ENCODE measurements around the gene FNDC5.

Gene FNDC5

DNA sequence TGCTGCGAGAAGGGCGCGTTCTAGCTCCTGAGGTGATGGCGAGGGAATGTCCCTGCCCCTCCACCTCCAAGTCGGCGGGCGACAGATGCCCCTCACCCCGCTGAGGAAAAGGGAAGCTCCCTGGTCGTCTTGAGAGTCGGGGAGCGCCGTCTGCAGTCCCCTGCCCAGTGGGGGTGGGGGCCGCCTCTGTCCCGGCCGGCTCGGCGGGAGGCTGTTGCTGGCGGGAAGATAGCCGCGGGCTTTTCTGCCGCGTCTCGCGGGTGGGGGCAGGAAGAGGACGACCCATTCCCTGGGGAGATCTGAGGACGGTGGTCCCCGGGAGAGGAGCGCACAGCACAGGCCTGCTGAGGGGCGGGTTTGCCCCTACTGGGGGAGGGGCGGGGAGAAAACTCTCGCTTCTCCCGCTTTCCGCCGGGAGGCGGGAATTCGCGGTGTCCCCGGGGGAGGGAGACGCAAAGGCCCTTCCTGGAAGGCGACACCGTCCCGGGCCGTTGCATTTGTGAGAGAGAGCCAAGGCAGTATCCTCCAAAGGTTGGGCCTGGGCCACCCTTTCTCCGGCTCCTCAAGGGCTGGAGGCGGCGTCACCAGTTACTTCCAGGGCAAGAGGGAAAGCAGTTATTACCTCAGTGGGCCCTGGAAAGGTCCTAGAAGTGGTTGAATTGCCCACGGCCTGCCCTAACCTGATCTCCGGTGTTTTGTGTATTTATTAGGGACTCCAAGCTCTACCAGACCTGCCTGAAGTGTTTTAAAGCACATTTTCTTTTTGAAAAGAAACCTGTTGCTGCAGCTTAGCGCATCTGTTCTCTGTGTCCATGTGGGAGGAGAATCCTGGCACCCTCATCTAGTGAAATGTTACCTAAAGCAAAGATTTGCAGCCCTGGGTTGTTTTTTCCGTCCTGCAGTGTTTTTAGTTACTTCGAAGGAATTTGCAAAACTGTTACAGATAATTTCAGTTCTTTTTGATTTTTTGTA, 52.6 kb downstream of the FNDC5 start:
- peak overlapping the region; percentile 95 for H3K4me3 ChIP-seq (ENCODE audit: low read depth, low read length)
- TF ChIP-seq, protein P1, sequence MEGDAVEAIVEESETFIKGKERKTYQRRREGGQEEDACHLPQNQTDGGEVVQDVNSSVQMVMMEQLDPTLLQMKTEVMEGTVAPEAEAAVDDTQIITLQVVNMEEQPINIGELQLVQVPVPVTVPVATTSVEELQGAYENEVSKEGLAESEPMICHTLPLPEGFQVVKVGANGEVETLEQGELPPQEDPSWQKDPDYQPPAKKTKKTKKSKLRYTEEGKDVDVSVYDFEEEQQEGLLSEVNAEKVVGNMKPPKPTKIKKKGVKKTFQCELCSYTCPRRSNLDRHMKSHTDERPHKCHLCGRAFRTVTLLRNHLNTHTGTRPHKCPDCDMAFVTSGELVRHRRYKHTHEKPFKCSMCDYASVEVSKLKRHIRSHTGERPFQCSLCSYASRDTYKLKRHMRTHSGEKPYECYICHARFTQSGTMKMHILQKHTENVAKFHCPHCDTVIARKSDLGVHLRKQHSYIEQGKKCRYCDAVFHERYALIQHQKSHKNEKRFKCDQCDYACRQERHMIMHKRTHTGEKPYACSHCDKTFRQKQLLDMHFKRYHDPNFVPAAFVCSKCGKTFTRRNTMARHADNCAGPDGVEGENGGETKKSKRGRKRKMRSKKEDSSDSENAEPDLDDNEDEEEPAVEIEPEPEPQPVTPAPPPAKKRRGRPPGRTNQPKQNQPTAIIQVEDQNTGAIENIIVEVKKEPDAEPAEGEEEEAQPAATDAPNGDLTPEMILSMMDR (IDR thresholded peaks at IDR 0.05; ENCODE audit: insufficient read depth, low read length, missing control alignments): no peak
- ChIA-PET POLR2A (interaction anchor here (1.1 to 1.4 kb wide), 2 partner anchors 42 to 49 kb away, joined by 3 to 4 read pairs; no protein-coding TSS in a partner anchor), CTCF (interaction anchor here (0.6 to 2.0 kb wide), 5 partner anchors 9 to 268 kb away, joined by 3 to 6 read pairs (median 3); no protein-coding TSS in a partner anchor)
- no peak for DNase-seq (ENCODE audit: low read depth, low spot score)

DNA sequence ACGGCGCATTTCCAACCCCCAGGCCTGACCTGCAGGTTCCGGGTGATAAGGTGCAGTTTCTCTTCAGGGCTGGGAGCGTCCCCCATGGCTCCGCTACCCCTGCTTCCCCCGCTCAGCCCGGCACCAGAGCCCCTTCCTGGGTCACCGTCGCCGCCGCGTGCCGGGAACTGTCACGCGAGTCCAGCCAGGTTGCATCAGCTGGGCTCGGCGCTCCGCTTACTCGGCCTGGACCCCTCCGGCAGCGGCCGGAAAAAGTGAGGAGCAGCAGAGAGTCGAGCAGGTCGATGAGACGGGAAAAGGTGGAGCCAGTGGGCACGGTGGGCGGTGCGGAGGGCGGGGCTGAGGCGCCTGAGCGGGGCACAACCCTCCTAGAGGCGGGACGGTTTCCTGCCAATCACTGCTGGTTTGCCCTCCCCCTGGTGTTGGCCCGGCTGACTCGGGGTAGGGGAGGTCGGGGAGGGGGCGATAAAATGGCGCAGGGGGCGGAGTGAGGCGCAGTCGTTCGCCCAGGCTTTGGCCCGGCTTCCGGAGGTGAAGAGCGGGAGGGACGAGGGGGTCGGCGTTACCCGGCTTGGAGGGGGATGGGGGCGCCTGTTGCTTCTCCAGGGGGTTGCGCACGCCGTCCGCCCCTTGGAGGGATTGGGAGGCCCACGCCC, 53.4 kb downstream of the FNDC5 start, which contains the start of the genes S100PBP and YARS1:
Gene S100PBP (plus strand): TSS at position 495 of the 656 bp plus-strand sequence. CDS start 8,447 bp downstream, outside the sequence.
Gene YARS1 (minus strand): TSS at position 200 of the 656 bp plus-strand sequence. CDS start 114 bp downstream, at position 86.
- CTCF ChIA-PET: interaction anchor here (0.6 to 1.2 kb wide), 5 partner anchors 10 to 269 kb away, joined by 3 to 6 read pairs (median 4); no protein-coding TSS in a partner anchor
- TF ChIP-seq, protein P1 (IDR thresholded peaks at IDR 0.05; ENCODE audit: insufficient read depth, low read length, missing control alignments): no peak
- H3K4me3 ChIP-seq (ENCODE audit: low read depth, low read length): peak within 1 kb of the TSS; percentile 95
- peak; percentile 80 for DNase-seq (ENCODE audit: low read depth, low spot score)
- POLR2A ChIA-PET: interaction anchor here (0.8 to 1.4 kb wide), 4 partner anchors 11 to 115 kb away, joined by 3 to 4 read pairs (median 3); no protein-coding TSS in a partner anchor

DNA sequence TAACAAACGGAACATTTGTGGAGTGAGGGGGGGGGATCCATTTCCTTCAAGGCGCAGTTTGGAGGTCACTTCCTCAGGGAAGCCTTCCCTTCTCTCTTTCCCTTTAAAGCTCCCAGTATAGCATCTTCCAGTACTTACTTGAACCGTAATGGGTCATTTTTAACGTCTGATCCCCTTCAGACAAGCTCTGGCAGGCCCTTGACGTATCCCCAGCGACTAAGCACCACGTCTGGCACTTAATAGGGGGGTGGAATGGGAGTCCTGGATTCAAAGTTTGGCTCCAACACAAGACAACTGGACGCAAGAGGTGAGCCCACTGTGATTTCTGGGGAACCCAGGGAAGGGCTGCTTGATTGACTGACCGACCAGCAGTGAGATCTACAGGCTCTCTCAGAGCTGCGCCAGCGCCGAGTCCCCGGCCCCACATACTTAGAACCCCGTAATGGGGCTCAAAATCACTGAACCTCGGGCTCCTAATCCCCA, 54.0 kb downstream of the FNDC5 start:
- ChIA-PET CTCF (interaction anchor here (1.0 to 1.2 kb wide), 2 partner anchors 105 to 270 kb away, joined by 4 to 5 read pairs; no protein-coding TSS in a partner anchor), POLR2A (interaction anchor here (0.8 to 1.4 kb wide), 4 partner anchors 11 to 115 kb away, joined by 3 to 4 read pairs (median 3); no protein-coding TSS in a partner anchor)
- peak overlapping the region; percentile 95 for H3K4me3 ChIP-seq (ENCODE audit: low read depth, low read length)
- TF ChIP-seq, protein P1 (IDR thresholded peaks at IDR 0.05; ENCODE audit: insufficient read depth, low read length, missing control alignments): no peak
- DNase-seq (ENCODE audit: low read depth, low spot score): no peak

DNA sequence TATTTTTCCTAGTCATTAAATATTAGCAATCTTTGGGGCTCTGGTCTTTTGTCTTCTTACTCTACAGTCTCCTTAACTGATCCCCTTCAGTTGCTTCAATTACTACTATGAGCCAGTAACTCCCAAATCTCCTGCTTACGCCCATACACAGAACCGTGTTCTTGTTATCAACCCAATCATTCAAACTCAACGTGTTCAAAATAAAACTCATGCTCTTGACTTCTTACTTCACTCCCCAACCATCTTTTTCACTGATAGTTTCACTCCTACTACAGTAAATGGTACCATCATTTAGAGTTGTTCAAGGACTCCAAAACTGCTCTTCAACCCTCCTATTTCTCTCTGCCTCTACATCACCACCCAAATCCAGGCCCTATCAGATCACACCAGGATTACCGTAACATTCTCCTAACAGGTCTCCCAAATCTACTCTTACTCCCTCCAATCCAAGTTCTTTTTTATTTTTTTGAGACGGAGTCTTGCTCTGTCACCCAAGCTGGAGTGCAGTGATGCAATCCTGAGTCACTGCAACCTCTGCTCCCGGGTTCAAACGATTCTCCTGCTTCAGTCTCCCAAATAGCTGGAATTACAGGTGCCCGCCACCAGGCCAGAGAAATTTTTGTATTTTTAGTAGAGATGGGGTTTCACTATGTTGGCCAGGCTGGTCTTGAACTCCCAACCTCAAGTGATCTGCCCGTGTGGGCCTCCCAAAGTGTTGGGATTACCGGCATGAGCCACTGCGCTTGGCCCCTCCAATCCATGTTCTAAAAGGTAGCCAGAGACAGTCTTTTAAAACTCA, 56.6 kb downstream of the FNDC5 start:
- CTCF ChIA-PET: interaction anchor here (1.2 kb wide), 1 partner anchor 11 kb away, joined by 3 read pairs; no protein-coding TSS in a partner anchor
- POLR2A ChIA-PET: no interaction called here
- TF ChIP-seq, protein P1 (IDR thresholded peaks at IDR 0.05; ENCODE audit: insufficient read depth, low read length, missing control alignments): no peak
- no peak for DNase-seq (ENCODE audit: low read depth, low spot score)
- H3K4me3 ChIP-seq (ENCODE audit: low read depth, low read length): no peak overlapping the region
